H1 (cell line): ENCODE results near the gene SCAMP4. TPM values are rescaled to one million over a fixed set of nuclear protein-coding genes. Genes with fewer than 3 reads are reported as not detected.

ENCODE experiments used
- CBX8 ChIP-seq: fragments of 300-800, 300-1000 bp; sonication (generic); IDR thresholded peaks from 2 replicates; pipeline ENCODE4 v1.7.1; 2016; ENCODE audit warnings: low read depth, low read length, borderline replicate concordance
- HDAC6 ChIP-seq: IDR thresholded peaks from one replicate; pipeline ENCODE4 v1.7.1; 2012; ENCODE audit warnings: low read depth, mild to moderate bottlenecking, inconsistent platforms, low read length, moderate library complexity
- SUZ12 ChIP-seq: fragments of 200-600 bp; sonication (generic); IDR thresholded peaks from 2 replicates; pipeline ENCODE4 v1.6.1; 2012; ENCODE audit warnings: mild to moderate bottlenecking, inconsistent platforms, low read length, moderate library complexity, mixed read lengths
- TEAD4 ChIP-seq: IDR thresholded peaks from 2 replicates; pipeline ENCODE4 v1.6.1; 2012; ENCODE audit warnings: low read depth, low read length, inconsistent platforms, mixed read lengths
- polyA plus RNA-seq, 7 experiments: library from polyadenylated mRNA; depleted of rRNA in 3 of 7; stranded (reverse) in 5 of 7; unstranded in 2 of 7; fragments of >200 nt in 5 of 7; fragments of 200-250 nt in 2 of 7; gene quantifications; 1 replicate in 5 of 7; 2 replicates in 1 of 7; 4 replicates in 1 of 7; pipeline versions ENCODE4 v1.2.1 to v1.2.3, GENCODE V29; 2011 to 2013; ENCODE audit warnings: missing spikeins in 2 of 7, mixed read lengths in 2 of 7
- total RNA-seq: library from RNA; stranded (reverse); fragmentation: NEBNext Ultra II Directional; extraction: Animal tissue kit (Norgen Biotek cat#: 25700); gene quantifications from 2 replicates; pipeline ENCODE4 v1.2.1, GENCODE V29; 2021

Gene SCAMP4
- total and polyA plus RNA-seq, 2 of the 8 experiments (the other 6 are each of a cell fraction or from before 2014, with no cell fraction given), result 17.1 to 61.4 TPM

- TF ChIP-seq HDAC6 (no peak), CBX8 (no peak), SUZ12 (no peak), TEAD4 (no peak)
- TF ChIP-seq, all 59 proteins: peak for 0
Measured at GRCh38 chr19:1942934-1943555, 37.8 kb downstream of the SCAMP4 start (continued).
